GM12872 (cell line): ENCODE results near the gene NBEA.

Experiments
- TF ChIP-seq, protein P1 (sequence below): IDR thresholded peaks from 3 replicates; pipeline ENCODE4 v1.5.1; 2011; ENCODE audit warnings: low read depth, mild to moderate bottlenecking, low read length, moderate library complexity; ENCODE audit not compliant: insufficient read depth

Gene NBEA

DNA sequence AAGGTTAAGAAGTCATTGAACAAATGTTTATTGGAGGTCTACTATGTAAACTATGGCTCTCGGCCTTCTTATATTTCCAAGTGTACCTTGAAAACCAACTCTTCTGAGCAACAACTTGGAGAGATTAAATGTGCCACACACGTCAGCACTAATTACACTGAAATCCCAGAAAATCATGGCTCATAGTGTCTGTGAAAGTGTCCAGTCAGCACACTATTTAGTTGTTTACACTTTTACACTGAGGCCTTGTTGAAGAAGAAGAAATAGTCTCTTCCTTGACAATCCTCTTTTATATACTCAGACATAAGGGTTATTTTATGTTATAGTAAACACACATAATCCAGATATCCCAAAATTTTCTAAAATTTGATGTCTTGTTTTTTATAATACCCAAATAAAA, 30.9 kb upstream of the NBEA start:
- TF ChIP-seq, protein P1, sequence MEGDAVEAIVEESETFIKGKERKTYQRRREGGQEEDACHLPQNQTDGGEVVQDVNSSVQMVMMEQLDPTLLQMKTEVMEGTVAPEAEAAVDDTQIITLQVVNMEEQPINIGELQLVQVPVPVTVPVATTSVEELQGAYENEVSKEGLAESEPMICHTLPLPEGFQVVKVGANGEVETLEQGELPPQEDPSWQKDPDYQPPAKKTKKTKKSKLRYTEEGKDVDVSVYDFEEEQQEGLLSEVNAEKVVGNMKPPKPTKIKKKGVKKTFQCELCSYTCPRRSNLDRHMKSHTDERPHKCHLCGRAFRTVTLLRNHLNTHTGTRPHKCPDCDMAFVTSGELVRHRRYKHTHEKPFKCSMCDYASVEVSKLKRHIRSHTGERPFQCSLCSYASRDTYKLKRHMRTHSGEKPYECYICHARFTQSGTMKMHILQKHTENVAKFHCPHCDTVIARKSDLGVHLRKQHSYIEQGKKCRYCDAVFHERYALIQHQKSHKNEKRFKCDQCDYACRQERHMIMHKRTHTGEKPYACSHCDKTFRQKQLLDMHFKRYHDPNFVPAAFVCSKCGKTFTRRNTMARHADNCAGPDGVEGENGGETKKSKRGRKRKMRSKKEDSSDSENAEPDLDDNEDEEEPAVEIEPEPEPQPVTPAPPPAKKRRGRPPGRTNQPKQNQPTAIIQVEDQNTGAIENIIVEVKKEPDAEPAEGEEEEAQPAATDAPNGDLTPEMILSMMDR = no peak

DNA sequence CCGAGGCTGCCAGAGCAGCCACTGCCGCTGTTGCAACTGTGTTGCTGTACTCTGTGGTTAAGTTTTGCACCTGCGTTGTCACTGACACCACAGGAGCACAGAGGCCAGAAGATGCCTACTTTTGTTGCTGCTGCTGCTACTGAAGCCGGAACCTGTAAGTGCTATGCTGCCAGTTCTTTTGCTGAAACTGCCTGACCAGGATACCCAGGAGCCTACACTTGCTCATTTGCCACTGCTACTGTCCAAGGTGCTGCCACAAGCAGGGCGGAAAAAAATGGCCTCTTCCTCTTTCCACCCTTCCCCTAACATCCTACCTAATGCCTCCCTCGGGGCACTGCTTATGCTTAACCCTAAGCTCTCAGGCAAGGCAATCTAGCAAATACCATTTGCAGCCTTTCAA, 29.0 kb upstream of the NBEA start:
- TF ChIP-seq, protein P1 = no peak

GRCh38 chr13:34914416-34914815, 27.7 kb upstream of the NBEA start:
- TF ChIP-seq, protein P1 = no peak

DNA sequence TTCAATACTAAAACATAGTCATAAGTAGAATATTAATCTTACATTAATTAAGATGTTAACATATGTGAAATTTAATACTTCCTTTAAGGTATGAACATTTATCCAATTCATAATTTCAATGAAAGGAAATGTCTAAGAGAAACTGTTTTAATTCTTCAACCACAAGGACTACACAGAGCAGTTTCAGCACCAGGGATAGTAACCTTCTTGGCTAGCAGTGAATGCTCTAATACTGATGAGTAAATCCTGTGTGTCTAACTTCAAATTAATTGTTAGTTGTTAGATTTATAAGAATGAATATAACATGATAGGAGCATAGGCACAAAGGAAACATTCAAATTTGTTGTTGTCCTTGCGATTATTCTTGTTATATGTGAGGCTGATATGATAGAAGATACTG, 15.6 kb upstream of the NBEA start:
- TF ChIP-seq, protein P1 = no peak

DNA sequence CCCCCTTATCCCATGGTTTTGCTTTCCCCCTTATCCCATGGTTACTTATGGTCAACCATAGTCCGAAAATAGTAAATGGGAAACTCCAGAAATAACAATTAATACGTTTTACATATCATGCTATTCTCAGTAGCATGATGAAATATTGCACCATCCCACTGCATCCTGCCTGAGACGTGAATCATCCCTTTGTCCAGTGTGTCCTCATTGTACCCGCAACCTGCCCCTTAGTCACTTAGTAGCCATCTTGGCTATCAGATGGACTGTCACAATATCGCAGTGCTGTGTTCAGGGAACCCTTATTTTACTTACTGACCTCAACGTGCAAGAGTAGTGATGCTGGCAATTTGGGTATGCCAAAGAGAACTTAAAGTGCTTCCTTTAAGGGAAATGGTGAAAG, 10.5 kb upstream of the NBEA start:
- TF ChIP-seq, protein P1 = no peak

DNA sequence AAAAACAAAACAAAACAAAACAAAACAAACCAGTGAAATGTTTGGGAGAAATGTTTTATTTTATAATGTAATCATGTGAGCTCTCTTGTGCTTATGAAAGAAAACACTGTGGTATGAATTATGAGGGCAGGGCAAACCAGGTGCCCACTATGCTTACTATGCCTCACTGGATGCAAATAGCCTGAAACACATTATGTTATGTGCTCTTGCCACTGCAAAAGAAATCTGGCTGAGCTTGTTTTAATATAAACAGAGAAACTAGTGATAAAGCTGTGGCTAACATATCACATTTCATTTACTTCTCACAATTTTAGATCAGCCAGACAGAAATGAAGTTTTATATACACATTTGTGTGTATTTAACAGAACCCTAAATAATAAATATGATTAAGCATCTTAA, 8.7 kb upstream of the NBEA start:
- TF ChIP-seq, protein P1 = no peak

DNA sequence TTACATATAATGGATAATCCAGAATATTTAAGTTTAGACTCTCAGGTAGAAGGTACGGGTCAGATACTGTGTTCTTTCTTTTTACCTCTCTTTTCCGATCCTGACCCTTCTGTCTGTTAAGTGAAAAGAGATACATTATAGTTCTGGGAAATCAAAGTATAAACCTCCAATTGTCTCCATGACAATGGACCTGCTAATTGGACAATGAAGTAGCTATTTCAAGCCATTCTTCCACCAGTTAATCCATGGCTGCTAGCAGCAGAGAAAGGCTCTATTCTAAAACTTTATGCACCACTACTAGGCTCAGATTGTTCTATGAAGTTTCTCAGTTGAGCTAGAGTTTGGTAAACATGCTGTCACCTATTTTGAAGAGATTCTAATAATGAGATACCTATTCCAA, 8.3 kb upstream of the NBEA start:
- TF ChIP-seq, protein P1 = no peak

- TF ChIP-seq, protein P1 = no peak
Measured at GRCh38 chr13:34935841-34936240, 6.2 kb upstream of the NBEA start.
